Upper lobe of left lung (tissue), 4 donors: ENCODE data around the gene YWHAQ.

Experiments
- CTCF ChIP-seq, 6 experiments: fragments of 450-650 bp in 4 of 6; fragments of 200-600 bp in 2 of 6; sonication (generic) in 2 of 6; IDR thresholded peaks; one replicate each; pipeline ENCODE4 v1.5.1; 2016 to 2019; ENCODE audit warnings: antibody characterized with exemption in 6 of 6
- POLR2AphosphoS5 ChIP-seq, 2 donors: sonication (generic); formaldehyde crosslinking; IDR thresholded peaks; one replicate each; pipeline ENCODE4 v1.5.1; 2017; ENCODE audit warnings: antibody characterized with exemption in 2 of 2

GRCh38 chr2:9639740-9640343 lies 9.0 kb upstream of the YWHAQ start:
- TF ChIP-seq CTCF (IDR thresholded peaks at IDR 0.05) (no peak), POLR2AphosphoS5 (IDR thresholded peaks at IDR 0.05) (no peak)
